Motor neuron (in vitro differentiated cells): ENCODE measurements around the gene NXNL2. TPM values are rescaled to one million over a fixed set of nuclear protein-coding genes. Genes with fewer than 3 reads are reported as not detected.
A peak's percentile ranks its signal among the peaks of the same experiment; 100 is the strongest.

Source experiments
- ATAC-seq, 8 experiments: fragments of 200-7000 bp; cut with Tn5 transposase; replicated peaks in 6 of 8; 2 replicates each; pipeline ENCODE4 v1.8.0; 2021; ENCODE audit warnings: mild to moderate bottlenecking in 8 of 8, moderate library complexity in 8 of 8
- H3K27ac ChIP-seq, 2 donors: fragments of 250-450 bp; sonication (Bioruptor Pico); 2 replicates each; pipeline ENCODE4 v1.9.0; 2021; ENCODE audit warnings: antibody characterized with exemption in 2 of 2, mild to moderate bottlenecking in 2 of 2, moderate library complexity in 1 of 2
- H3K4me1 ChIP-seq, 2 donors: fragments of 250-450 bp; sonication (Bioruptor Pico); replicated peaks in 1 of 2; 2 replicates each; pipeline ENCODE4 v1.6.1; 2021; ENCODE audit warnings: antibody characterized with exemption in 2 of 2, mild to moderate bottlenecking in 2 of 2, moderate library complexity in 1 of 2
- H3K4me3 ChIP-seq, 5 donors: fragments of 250-450 bp; sonication (Bioruptor Pico); 2 replicates each; pipeline ENCODE4 v1.9.0; 2021; ENCODE audit warnings: antibody characterized with exemption in 5 of 5, mild to moderate bottlenecking in 5 of 5, moderate library complexity in 4 of 5
- WGBS, 10 experiments: fragments of 450-650 bp; shearing (Covaris generic); methylation state at CpG; one replicate each; pipeline ENCODE4 v1.0.0; 2022; 5-methylcytosine and 5-hydroxymethylcytosine counted together
- in situ Hi-C, 9 experiments: fragments of 400-800 bp; cut with MboI; loops; one replicate each; pipeline ENCODE4 v1.15.0; 2021; ENCODE audit warnings: low sequenced_read_pairs in 9 of 9, low pct_unique_long_range_greater_than_20kb in 2 of 9; ENCODE audit not compliant: unreplicated experiment in 9 of 9
- total RNA-seq, 8 experiments: library from RNA; unstranded; fragments of 300-600 nt; gene quantifications; 2 replicates each; pipeline versions ENCODE4 v1.2.3 to v1.2.4, GENCODE V29; 2022

Gene NXNL2
- 1 to 10 TPM in 1 of 8 experiments, under 1 TPM in 6, not detected in 1; 0.18 to 1.7 (median 0.41) TPM for total RNA-seq

GRCh38 chr9:88534456-88535225 is at the start of gene NXNL2:
Gene NXNL2 (plus strand): TSS chr9:88535178. CDS start chr9:88535435, 257 bp downstream.
- Histone ChIP-seq H3K27ac (no peak within 1 kb of the TSS), H3K4me1 (peaks cover 19 to 21% of the 10 kb centered on the region in 2 donors), H3K4me3 (peak within 1 kb of the TSS; percentile 27 to 52 (median 40))
- no CpG with 5 or more reads among the region's 62 CpGs for WGBS, 10 experiments
- peak; percentile 46 to 82 (median 76) for ATAC-seq
- in situ Hi-C loops = no loop called here

GRCh38 chr9:88488166-88488565 is 46.8 kb upstream of the NXNL2 start:
- Histone ChIP-seq H3K4me3 (no peak overlapping the region), H3K27ac (no peak overlapping the region), H3K4me1 (no peaks in the 10 kb centered on the region)
- in situ Hi-C loops = no loop called here
- no peak for ATAC-seq
- 83 to 100% (median 94%) methylated on average over 1 to 4 of the region's 4 CpGs; no CpG with 5 or more reads in 3 of the 10 experiments for WGBS, 10 experiments

- 60 to 100% (median 88%) methylated on average over 1 to 12 of the region's 17 CpGs; no CpG with 5 or more reads in 2 of the 10 experiments for WGBS, 10 experiments
- Histone ChIP-seq H3K27ac (no peak overlapping the region), H3K4me3 (no peak overlapping the region), H3K4me1 (peaks cover 0 to 4% of the 10 kb centered on the region in 2 donors)
- in situ Hi-C loops = no loop called here
- peak in 1 of 8 experiments; percentile 45 for ATAC-seq
These were observed 39.8 kb upstream of the NXNL2 start for GRCh38 chr9:88494983-88495721.

GRCh38 chr9:88497224-88497623 is 37.8 kb upstream of the NXNL2 start:
- in situ Hi-C loops = no loop called here
- no peak overlapping the region for H3K27ac ChIP-seq
- H3K4me3 ChIP-seq = no peak overlapping the region
- peaks cover 0 to 4% of the 10 kb centered on the region in 2 donors for H3K4me1 ChIP-seq
- 50 to 100% (median 100%) methylated on average over 1 to 2 of the region's 2 CpGs; no CpG with 5 or more reads in 6 of the 10 experiments for WGBS, 10 experiments
- peak in 1 of 8 experiments; percentile 18 for ATAC-seq

GRCh38 chr9:88498880-88499279 is 36.1 kb upstream of the NXNL2 start:
- H3K4me1 ChIP-seq = peaks cover 0 to 4% of the 10 kb centered on the region in 2 donors
- in situ Hi-C loops = no loop called here
- no peak for ATAC-seq
- H3K27ac ChIP-seq = no peak overlapping the region
- 0 to 93% (median 70%) methylated on average over 1 to 6 of the region's 6 CpGs; no CpG with 5 or more reads in 3 of the 10 experiments for WGBS, 10 experiments
- H3K4me3 ChIP-seq = no peak overlapping the region

- Histone ChIP-seq H3K4me1 (no peaks in the 10 kb centered on the region), H3K4me3 (no peak overlapping the region), H3K27ac (no peak overlapping the region)
- in situ Hi-C loops = no loop called here
- ATAC-seq = no peak
- 80 to 100% (median 98%) methylated on average over 1 to 5 of the region's 5 CpGs; no CpG with 5 or more reads in 2 of the 10 experiments for WGBS, 10 experiments
These were observed 33.9 kb upstream of the NXNL2 start for GRCh38 chr9:88501086-88501485.

GRCh38 chr9:88502552-88503034 is 32.4 kb upstream of the NXNL2 start:
- H3K27ac ChIP-seq = no peak overlapping the region
- H3K4me3 ChIP-seq = no peak overlapping the region
- WGBS, 10 experiments = 73 to 83% (median 76%) methylated on average over 4 to 7 of the region's 12 CpGs; no CpG with 5 or more reads in 6 of the 10 experiments
- H3K4me1 ChIP-seq = no peaks in the 10 kb centered on the region
- in situ Hi-C loops = no loop called here
- peak in 1 of 8 experiments; percentile 23 for ATAC-seq

GRCh38 chr9:88503081-88503844 is 31.7 kb upstream of the NXNL2 start:
- H3K4me1 ChIP-seq = no peaks in the 10 kb centered on the region
- H3K27ac ChIP-seq = no peak overlapping the region
- ATAC-seq = peak in 5 of 8 experiments; percentile 14 to 80 (median 43)
- WGBS, 10 experiments = 80 to 100% (median 86%) methylated on average over 1 to 4 of the region's 18 CpGs; no CpG with 5 or more reads in 3 of the 10 experiments
- in situ Hi-C loops = no loop called here
- H3K4me3 ChIP-seq = no peak overlapping the region

- Histone ChIP-seq H3K4me3 (no peak overlapping the region), H3K4me1 (no peaks in the 10 kb centered on the region), H3K27ac (no peak overlapping the region)
- WGBS, 10 experiments = 85 to 100% (median 93%) methylated on average over 1 to 8 of the region's 17 CpGs; no CpG with 5 or more reads in 1 of the 10 experiments
- no peak for ATAC-seq
- in situ Hi-C loops = no loop called here
These were observed 30.9 kb upstream of the NXNL2 start for GRCh38 chr9:88503845-88504764.

GRCh38 chr9:88508326-88508725 is 26.7 kb upstream of the NXNL2 start:
- in situ Hi-C loops = no loop called here
- H3K4me1 ChIP-seq = no peaks in the 10 kb centered on the region
- no peak overlapping the region for H3K4me3 ChIP-seq
- H3K27ac ChIP-seq = no peak overlapping the region
- no peak for ATAC-seq
- WGBS, 10 experiments = 17 to 100% (median 86%) methylated on average over 1 to 2 of the region's 2 CpGs; no CpG with 5 or more reads in 1 of the 10 experiments

- no peak for ATAC-seq
- WGBS, 10 experiments = 20 to 85% (median 60%) methylated on average over 1 to 4 of the region's 4 CpGs; no CpG with 5 or more reads in 1 of the 10 experiments
- no peaks in the 10 kb centered on the region for H3K4me1 ChIP-seq
- in situ Hi-C loops = no loop called here
- H3K4me3 ChIP-seq = no peak overlapping the region
- H3K27ac ChIP-seq = no peak overlapping the region
These were observed 23.1 kb upstream of the NXNL2 start for GRCh38 chr9:88511906-88512305.

GRCh38 chr9:88514247-88514646 is 20.7 kb upstream of the NXNL2 start:
- WGBS, 10 experiments = 80 to 100% (median 91%) methylated on average over 1 to 5 of the region's 6 CpGs; no CpG with 5 or more reads in 2 of the 10 experiments
- in situ Hi-C loops = no loop called here
- no peaks in the 10 kb centered on the region for H3K4me1 ChIP-seq
- H3K4me3 ChIP-seq = no peak overlapping the region
- ATAC-seq = no peak
- H3K27ac ChIP-seq = no peak overlapping the region
